ENCODE results near the gene MAMSTR. TPM values are rescaled to one million over a fixed set of nuclear protein-coding genes. Genes with fewer than 3 reads are reported as not detected.

The MAMSTR gene
- total RNA-seq, 4 donors from 2014 or later, result 3.4 to 10.8 (median 5.4) TPM

DNA sequence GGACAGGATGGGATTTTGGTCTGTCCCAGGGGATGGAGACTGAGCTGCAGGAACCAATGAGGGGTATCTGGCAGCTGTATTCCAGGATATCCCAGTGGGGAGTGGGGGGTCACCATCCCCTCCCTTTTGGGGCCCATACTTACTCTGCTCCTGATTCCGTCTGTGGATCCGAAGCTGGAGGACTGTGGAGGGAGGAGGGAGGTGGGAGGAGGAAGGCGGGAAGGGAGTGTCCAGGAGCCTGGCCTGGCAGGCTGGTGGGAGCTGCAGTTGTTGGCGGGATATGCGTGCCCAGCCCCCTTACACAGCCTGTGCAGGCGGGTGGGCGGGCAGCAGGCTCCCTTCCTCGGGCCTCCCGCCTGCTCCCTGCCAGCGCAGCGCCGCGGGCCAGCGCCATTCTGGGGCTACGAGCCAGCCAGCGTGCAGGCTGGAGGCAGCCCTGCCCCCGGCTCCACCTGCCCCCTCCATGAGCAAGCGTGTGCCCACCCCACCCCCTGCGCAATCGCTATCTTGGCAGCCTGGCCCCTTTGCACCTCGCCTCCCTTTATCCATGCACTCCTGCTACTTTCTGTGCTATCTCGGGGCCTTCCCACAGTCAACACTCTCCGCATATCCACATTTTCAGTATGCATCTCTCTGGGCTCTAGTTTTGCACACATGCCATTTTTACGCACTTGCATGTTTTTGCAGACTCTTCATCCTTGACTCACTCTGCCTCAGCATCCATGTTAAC is 2.8 kb downstream of the MAMSTR start:
- H3K4me3 ChIP-seq, result peak overlapping the region; percentile 5 to 33 (median 20)
- in situ Hi-C loops (cut with MboI; ENCODE audit: low sequenced_read_pairs in 4 of 4) (loop anchor here in 1 of 4 donors (10.0 kb wide), 1 partner anchor 62 kb away; no protein-coding TSS in a partner anchor), intact Hi-C loops (cut with DNase I; ENCODE audit: low total_unique reads) (loop anchor here (5.0 kb wide), 2 partner anchors 69 to 156 kb away; partner anchors contain the start of genes CA11 and PPP1R15A)
- no peaks in the 10 kb centered on the region for H3K27me3 ChIP-seq
- TF ChIP-seq POLR2A (IDR thresholded peaks at IDR 0.05), result no peak
- TF ChIP-seq, protein P1, sequence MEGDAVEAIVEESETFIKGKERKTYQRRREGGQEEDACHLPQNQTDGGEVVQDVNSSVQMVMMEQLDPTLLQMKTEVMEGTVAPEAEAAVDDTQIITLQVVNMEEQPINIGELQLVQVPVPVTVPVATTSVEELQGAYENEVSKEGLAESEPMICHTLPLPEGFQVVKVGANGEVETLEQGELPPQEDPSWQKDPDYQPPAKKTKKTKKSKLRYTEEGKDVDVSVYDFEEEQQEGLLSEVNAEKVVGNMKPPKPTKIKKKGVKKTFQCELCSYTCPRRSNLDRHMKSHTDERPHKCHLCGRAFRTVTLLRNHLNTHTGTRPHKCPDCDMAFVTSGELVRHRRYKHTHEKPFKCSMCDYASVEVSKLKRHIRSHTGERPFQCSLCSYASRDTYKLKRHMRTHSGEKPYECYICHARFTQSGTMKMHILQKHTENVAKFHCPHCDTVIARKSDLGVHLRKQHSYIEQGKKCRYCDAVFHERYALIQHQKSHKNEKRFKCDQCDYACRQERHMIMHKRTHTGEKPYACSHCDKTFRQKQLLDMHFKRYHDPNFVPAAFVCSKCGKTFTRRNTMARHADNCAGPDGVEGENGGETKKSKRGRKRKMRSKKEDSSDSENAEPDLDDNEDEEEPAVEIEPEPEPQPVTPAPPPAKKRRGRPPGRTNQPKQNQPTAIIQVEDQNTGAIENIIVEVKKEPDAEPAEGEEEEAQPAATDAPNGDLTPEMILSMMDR (IDR thresholded peaks at IDR 0.05 in 4 of 5, conservative IDR thresholded peaks at IDR 0.05 in 1 of 5), result no peak
- no peak for ATAC-seq
- H3K36me3 ChIP-seq, result no peaks in the 10 kb centered on the region
- H3K4me1 ChIP-seq, result peaks cover 52 to 57% of the 10 kb centered on the region in 2 donors
- peak in 1 of 2 donors; percentile 56 for DNase-seq
- H3K9me3 ChIP-seq, result no peaks in the 10 kb centered on the region
- peak overlapping the region; percentile 88 to 98 (median 94) for H3K27ac ChIP-seq

DNA sequence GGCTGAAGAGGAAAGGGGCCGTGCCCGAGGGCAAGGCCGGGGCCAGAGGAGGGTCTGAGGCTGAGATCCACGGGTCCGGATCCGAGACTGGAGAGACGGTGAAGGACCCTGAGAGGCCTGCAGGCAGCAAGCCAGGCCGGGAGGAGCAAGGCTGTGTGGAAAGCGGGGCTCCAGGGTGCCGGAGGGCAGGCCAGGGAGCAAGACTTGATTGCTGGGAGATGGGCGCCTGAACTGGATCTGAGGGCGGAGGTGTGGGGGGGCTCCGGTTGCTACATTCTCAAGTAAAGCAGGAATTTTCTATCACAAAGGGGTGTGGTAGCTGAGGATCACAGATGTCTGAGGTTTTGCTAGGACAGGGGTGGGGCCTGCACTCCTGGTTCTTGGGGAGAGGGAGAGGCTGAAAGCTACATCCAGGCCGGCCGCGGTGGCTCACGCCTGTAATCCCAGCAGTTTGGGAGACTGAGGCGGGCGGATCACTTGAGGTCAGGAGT is 3.8 kb downstream of the MAMSTR start:
- ATAC-seq, result no peak
- H3K27ac ChIP-seq, result peak overlapping the region; percentile 88 to 98 (median 94)
- TF ChIP-seq POLR2A (IDR thresholded peaks at IDR 0.05), result no peak
- TF ChIP-seq, protein P1 (IDR thresholded peaks at IDR 0.05 in 4 of 5, conservative IDR thresholded peaks at IDR 0.05 in 1 of 5), result no peak
- peak overlapping the region in 3 of 4 donors; percentile 44 to 65 (median 61) for H3K4me3 ChIP-seq
- intact Hi-C loops (cut with DNase I; ENCODE audit: low total_unique reads) (loop anchor here (5.0 kb wide), 2 partner anchors 68 to 157 kb away; partner anchors contain the start of genes CA11 and PPP1R15A), in situ Hi-C loops (cut with MboI; ENCODE audit: low sequenced_read_pairs in 4 of 4) (loop anchor here in 1 of 4 donors (10.0 kb wide), 1 partner anchor 61 kb away; no protein-coding TSS in a partner anchor)
- no peaks in the 10 kb centered on the region for H3K36me3 ChIP-seq
- DNase-seq, result peak in 1 of 2 donors; percentile 32
- H3K9me3 ChIP-seq, result no peaks in the 10 kb centered on the region
- H3K4me1 ChIP-seq, result peaks cover 52 to 57% of the 10 kb centered on the region in 2 donors
- H3K27me3 ChIP-seq, result no peaks in the 10 kb centered on the region

DNA sequence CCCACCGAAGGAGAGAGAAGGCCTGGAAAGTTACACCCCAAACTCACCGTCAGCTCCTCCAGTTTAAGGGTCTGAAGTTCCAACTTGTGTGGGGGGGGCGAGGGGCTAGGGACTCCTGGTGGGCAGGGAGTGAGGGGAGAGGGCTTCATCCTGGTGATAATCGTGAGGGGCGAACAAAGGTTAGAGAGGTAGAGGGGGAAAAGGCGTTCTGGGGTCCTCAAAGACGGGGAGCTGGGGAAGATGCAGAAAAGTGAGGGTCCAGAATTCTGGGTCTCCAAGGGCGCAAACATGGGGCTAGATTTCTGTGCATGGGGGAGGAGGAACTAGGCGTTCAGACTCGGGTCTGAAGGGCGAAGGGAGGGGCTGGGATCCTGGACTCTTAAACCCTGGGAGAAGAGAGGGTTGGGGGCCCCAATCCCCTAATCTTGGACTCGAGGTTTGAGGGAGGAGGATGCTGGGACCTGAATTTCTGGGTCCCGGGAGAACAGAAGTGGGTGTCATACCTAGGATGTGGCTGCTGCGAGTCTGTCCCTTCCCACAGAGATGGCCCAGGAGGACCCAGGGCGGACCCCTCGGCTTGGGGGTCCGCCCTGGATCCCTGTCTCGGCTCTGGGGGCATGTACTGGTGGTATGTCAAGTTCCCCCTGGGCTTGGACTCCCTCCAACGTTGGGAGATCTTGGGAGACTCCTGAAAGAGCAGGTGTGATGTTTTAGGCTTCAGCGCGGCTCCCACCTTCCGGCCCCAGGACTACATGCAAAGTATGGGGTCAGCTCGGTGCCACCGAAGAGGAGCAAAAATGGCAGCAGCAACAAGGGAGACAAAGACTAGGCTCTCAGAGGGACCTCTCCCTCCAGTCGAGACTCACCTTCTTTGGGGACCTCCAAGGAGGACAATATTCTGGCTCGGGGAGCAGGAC is 4.5 kb downstream of the MAMSTR start:
- in situ Hi-C loops (cut with MboI; ENCODE audit: low sequenced_read_pairs in 4 of 4) (loop anchor here in 1 of 4 donors (10.0 kb wide), 1 partner anchor 60 kb away; no protein-coding TSS in a partner anchor), intact Hi-C loops (cut with DNase I; ENCODE audit: low total_unique reads) (loop anchor here (5.0 kb wide), 3 partner anchors 38 to 157 kb away; partner anchors contain the start of genes CA11 and PPP1R15A)
- ATAC-seq (no peak), DNase-seq (no peak)
- Histone ChIP-seq H3K27ac (peak overlapping the region; percentile 88 to 98 (median 94)), H3K4me3 (peak overlapping the region; percentile 44 to 65 (median 54)), H3K36me3 (no peaks in the 10 kb centered on the region), H3K4me1 (peaks cover 47 to 52% of the 10 kb centered on the region in 2 donors), H3K27me3 (no peaks in the 10 kb centered on the region), H3K9me3 (no peaks in the 10 kb centered on the region)
- TF ChIP-seq, protein P1 (IDR thresholded peaks at IDR 0.05 in 4 of 5, conservative IDR thresholded peaks at IDR 0.05 in 1 of 5), result no peak
- no peak for TF ChIP-seq POLR2A (IDR thresholded peaks at IDR 0.05)

All from gastrocnemius medialis (tissue), 4 donors.